Transverse colon (tissue), 4 donors: ENCODE results near the gene TRIP10. TPM values are rescaled to one million over a fixed set of nuclear protein-coding genes. Genes with fewer than 3 reads are reported as not detected.

Experiments
- DNase-seq: peaks from one replicate; pipeline ENCODE4 v3.0.0-alpha.2; 2019
- H3K27ac ChIP-seq, 4 donors: fragments of 200-600 bp; sonication (generic); 2 replicates each; pipeline ENCODE4 v1.5.1; 2016 to 2018; ENCODE audit warnings: inconsistent platforms in 4 of 4
- H3K27me3 ChIP-seq: fragments of 200-600 bp; sonication (generic); 2 replicates; pipeline ENCODE4 v1.5.1; 2017; ENCODE audit warnings: inconsistent platforms
- H3K36me3 ChIP-seq, 4 donors: fragments of 200-600 bp; sonication (generic); 2 replicates each; pipeline ENCODE4 v1.5.1; 2017 to 2019; ENCODE audit warnings: inconsistent platforms in 4 of 4
- H3K4me1 ChIP-seq, 4 donors: fragments of 200-600 bp; sonication (generic); 2 replicates each; pipeline ENCODE4 v1.5.1; 2017 to 2020; ENCODE audit warnings: inconsistent platforms in 4 of 4
- H3K4me3 ChIP-seq, 4 donors: fragments of 200-600 bp; sonication (generic); 1 replicate in 1 of 4; 2 replicates in 3 of 4; pipeline versions ENCODE4 v1.5.1 to v1.6.1; 2017 to 2019; ENCODE audit warnings: inconsistent platforms in 4 of 4
- H3K9me3 ChIP-seq, 2 donors: fragments of 200-600 bp; sonication (generic); 2 replicates each; pipeline ENCODE4 v1.5.1; 2017 to 2019; ENCODE audit warnings: inconsistent platforms in 2 of 2
- EP300 ChIP-seq: sonication (generic); formaldehyde crosslinking; IDR thresholded peaks from one replicate; pipeline ENCODE4 v1.6.1; 2017; ENCODE audit warnings: antibody characterized with exemption, low read depth
- POLR2A ChIP-seq: fragments of 450-650 bp; IDR thresholded peaks from one replicate; pipeline ENCODE4 v1.6.1; 2016; ENCODE audit warnings: antibody characterized with exemption, mild to moderate bottlenecking, moderate library complexity
- POLR2AphosphoS5 ChIP-seq, 3 donors: sonication (generic); formaldehyde crosslinking; IDR thresholded peaks; one replicate each; pipeline ENCODE4 v1.6.1; 2016; ENCODE audit warnings: antibody characterized with exemption in 3 of 3
- WGBS, 2 donors: methylation state at CpG; one replicate each; pipeline ENCODE4 v1.1.5; 2018; ENCODE audit warnings: low coverage in 1 of 2; 5-methylcytosine and 5-hydroxymethylcytosine counted together
- in situ Hi-C, 4 donors: fragments of 200-750 bp; cut with MboI; loops; one replicate each; pipeline versions ENCODE4 v1.15.0 to v1.15.1; 2017; ENCODE audit warnings: low sequenced_read_pairs in 3 of 4, low pct_ligation_motif_present in 1 of 4, low pct_unique_long_range_greater_than_20kb in 1 of 4
- intact Hi-C: fragments of 100-400 bp; cut with DNase I; formaldehyde crosslinking; loops from one replicate; pipeline ENCODE4 v1.15.1; 2023; ENCODE audit warnings: low total_unique reads
- total RNA-seq, 4 donors: library from RNA; depleted of rRNA; stranded (reverse); fragments of >200 nt; gene quantifications; one replicate each; pipeline ENCODE4 v1.1.0, GENCODE V29; 2016
- TF ChIP-seq, protein P1 (sequence below), 5 experiments: fragments of 200-600 bp in 3 of 5; fragments of 450-650 bp in 2 of 5; sonication (generic) in 3 of 5; IDR thresholded peaks; 1 replicate in 2 of 5; 2 replicates in 3 of 5; pipeline ENCODE4 v1.5.1; 2016 to 2017; ENCODE audit warnings: antibody characterized with exemption in 5 of 5, inconsistent platforms in 3 of 5, mild to moderate bottlenecking in 2 of 5, moderate library complexity in 1 of 5

The TRIP10 gene
- total RNA-seq, 4 donors from 2014 or later: 55.5 to 227 (median 78.8) TPM

- Histone ChIP-seq H3K4me1 (peaks cover 0 to 15% (median 0%) of the 10 kb centered on the region in 4 donors), H3K4me3 (no peak overlapping the region), H3K36me3 (no peaks in the 10 kb centered on the region), H3K9me3 (no peaks in the 10 kb centered on the region), H3K27me3 (no peaks in the 10 kb centered on the region), H3K27ac (peak overlapping the region; percentile 26 to 43 (median 38))
- TF ChIP-seq POLR2A (no peak), EP300 (no peak), POLR2AphosphoS5 (IDR thresholded peaks at IDR 0.05) (no peak)
- TF ChIP-seq, protein P1, sequence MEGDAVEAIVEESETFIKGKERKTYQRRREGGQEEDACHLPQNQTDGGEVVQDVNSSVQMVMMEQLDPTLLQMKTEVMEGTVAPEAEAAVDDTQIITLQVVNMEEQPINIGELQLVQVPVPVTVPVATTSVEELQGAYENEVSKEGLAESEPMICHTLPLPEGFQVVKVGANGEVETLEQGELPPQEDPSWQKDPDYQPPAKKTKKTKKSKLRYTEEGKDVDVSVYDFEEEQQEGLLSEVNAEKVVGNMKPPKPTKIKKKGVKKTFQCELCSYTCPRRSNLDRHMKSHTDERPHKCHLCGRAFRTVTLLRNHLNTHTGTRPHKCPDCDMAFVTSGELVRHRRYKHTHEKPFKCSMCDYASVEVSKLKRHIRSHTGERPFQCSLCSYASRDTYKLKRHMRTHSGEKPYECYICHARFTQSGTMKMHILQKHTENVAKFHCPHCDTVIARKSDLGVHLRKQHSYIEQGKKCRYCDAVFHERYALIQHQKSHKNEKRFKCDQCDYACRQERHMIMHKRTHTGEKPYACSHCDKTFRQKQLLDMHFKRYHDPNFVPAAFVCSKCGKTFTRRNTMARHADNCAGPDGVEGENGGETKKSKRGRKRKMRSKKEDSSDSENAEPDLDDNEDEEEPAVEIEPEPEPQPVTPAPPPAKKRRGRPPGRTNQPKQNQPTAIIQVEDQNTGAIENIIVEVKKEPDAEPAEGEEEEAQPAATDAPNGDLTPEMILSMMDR (IDR thresholded peaks at IDR 0.05): no peak
- 61 to 62% methylated on average over 3 to 5 of the region's 5 CpGs for WGBS, 2 donors
- DNase-seq: no peak
- in situ Hi-C loops: loop anchor here in 1 of 4 donors (25.0 kb wide), 1 partner anchor 139 kb away; no protein-coding TSS in a partner anchor
- intact Hi-C loops: no loop called here
Observed at GRCh38 chr19:6723738-6724137, 15.7 kb upstream of the TRIP10 start.

DNA sequence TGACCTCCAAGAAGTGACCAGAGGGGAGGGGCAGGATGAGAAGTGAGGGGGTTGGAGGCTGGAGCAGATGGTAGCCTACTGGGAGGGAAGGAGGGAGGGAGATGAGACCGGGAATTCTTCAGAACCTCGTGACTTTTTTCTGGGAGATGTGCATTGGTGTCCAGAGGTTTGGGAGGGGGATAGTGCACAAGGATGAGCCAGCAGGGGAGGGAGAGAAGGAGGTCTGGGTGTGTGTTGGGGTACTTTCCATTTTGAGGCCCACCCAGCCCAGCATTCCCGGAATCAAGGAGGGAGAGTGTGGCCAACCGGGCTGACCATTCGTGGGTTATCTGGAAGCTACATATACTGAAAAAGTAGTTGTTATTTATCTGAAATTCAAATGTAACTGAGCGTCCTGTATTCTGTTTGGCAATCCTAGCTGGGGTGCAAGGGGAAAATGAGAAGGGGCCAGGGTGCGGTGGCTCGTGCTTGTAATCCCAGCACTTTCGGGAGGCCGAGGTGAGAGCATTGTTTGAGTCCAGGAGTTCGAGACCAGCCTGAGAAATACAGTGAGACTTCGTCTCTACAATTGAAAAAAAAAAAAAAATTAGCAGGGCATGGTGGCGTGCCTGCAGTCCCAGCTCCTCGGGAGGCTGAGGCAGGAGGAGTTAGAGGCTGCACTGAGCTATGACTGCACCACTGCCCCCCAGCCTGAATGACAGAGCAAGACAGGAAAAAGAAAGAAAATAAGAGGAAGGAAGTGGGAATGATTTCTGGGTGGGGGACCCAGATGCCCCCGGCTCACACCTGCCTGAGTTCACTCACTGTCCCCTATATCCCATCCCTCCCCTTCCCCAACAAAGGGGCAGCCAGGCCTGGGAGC, 14.6 kb upstream of the TRIP10 start:
- peak overlapping the region in 1 of 4 donors; percentile 12 for H3K27ac ChIP-seq
- peaks cover 0 to 25% (median 0%) of the 10 kb centered on the region in 4 donors for H3K4me1 ChIP-seq
- intact Hi-C loops: no loop called here
- DNase-seq: no peak
- no peaks in the 10 kb centered on the region for H3K27me3 ChIP-seq
- TF ChIP-seq, protein P1 (IDR thresholded peaks at IDR 0.05): no peak
- TF ChIP-seq POLR2AphosphoS5 (IDR thresholded peaks at IDR 0.05): no peak
- H3K36me3 ChIP-seq: no peaks in the 10 kb centered on the region
- WGBS, 2 donors: 66 to 76% methylated on average over 5 to 15 of the region's 15 CpGs
- in situ Hi-C loops: loop anchor here in 3 of 4 donors (25.0 kb wide), 1 partner anchor 137 kb away; no protein-coding TSS in a partner anchor
- no peaks in the 10 kb centered on the region for H3K9me3 ChIP-seq
- H3K4me3 ChIP-seq: no peak overlapping the region

DNA sequence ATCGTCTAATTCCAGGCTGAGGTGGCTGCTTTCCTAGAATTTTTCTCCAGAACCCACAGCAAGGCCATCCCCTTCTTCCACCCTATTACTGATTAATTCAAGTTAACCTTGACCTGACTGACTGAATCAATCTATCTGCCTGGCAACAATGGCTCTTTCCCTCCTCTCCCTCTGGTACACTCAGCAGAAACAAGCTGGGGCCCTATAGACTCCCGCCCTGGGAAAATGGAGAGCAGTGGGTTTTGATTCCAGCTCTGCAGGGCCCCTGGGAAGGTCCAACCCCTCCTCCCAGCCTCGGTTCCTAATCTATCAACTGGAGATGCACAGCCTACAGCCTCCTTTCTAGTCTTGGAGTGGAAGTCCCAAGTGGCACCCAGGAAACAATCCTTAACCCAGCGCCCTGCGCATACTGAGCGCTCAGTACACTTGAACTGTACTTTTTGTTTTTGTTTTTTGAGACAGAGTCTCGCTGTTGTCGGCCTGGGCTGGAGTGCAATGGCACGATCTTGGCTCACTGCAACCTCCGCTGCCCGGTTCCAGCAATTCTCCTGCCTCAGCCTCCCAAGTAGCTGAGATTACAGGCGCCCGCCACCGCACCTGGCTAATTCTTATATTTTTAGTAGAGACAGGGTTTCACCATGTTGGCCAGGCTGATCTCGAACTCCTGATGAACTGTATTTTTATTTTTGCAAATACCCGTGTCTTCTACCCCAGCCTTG, 13.8 kb upstream of the TRIP10 start:
- no peak for TF ChIP-seq POLR2A
- TF ChIP-seq, protein P1 (IDR thresholded peaks at IDR 0.05): no peak
- no peak for TF ChIP-seq POLR2AphosphoS5 (IDR thresholded peaks at IDR 0.05)
- no peak for TF ChIP-seq EP300
- H3K27ac ChIP-seq: no peak overlapping the region
- intact Hi-C loops: no loop called here
- 89 to 94% methylated on average over 9 to 16 of the region's 16 CpGs for WGBS, 2 donors
- no peaks in the 10 kb centered on the region for H3K9me3 ChIP-seq
- H3K36me3 ChIP-seq: no peaks in the 10 kb centered on the region
- no peak overlapping the region for H3K4me3 ChIP-seq
- no peaks in the 10 kb centered on the region for H3K27me3 ChIP-seq
- peaks cover 0 to 28% (median 0%) of the 10 kb centered on the region in 4 donors for H3K4me1 ChIP-seq
- DNase-seq: no peak
- in situ Hi-C loops: loop anchor here in 2 of 4 donors (25.0 kb wide), 1 partner anchor 137 kb away; no protein-coding TSS in a partner anchor

DNA sequence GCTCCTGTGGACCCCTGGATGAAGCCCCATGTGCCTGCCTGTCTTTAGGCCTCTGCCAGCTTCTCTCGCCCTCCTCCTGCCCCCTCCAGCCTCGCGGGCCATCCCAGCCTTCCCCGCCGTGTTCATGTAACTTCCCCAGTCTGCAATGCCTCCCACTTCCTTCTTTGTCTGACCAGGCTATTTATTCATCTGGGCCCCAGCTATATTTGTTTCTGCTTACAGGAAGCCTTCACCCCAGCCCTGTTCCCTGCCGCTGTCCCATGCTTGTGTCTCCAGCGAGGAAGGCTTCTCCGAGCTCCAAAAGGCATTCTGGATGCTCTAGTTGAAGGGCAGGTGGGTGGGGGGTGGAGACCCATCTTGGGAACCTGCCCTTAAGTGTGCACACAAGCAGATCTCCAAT, 11.1 kb upstream of the TRIP10 start:
- no peaks in the 10 kb centered on the region for H3K36me3 ChIP-seq
- intact Hi-C loops: no loop called here
- peaks cover 0 to 18% (median 0%) of the 10 kb centered on the region in 4 donors for H3K4me1 ChIP-seq
- peak overlapping the region in 1 of 4 donors; percentile 21 for H3K27ac ChIP-seq
- no peaks in the 10 kb centered on the region for H3K9me3 ChIP-seq
- H3K4me3 ChIP-seq: no peak overlapping the region
- no peaks in the 10 kb centered on the region for H3K27me3 ChIP-seq
- WGBS, 2 donors: 55% methylated on average over 8 of the region's 8 CpGs; no CpG with 5 or more reads in 1 of the 2 donors
- in situ Hi-C loops: loop anchor here in 2 of 4 donors (25.0 kb wide), 1 partner anchor 134 kb away; no protein-coding TSS in a partner anchor
- no peak for DNase-seq
- TF ChIP-seq, protein P1 (IDR thresholded peaks at IDR 0.05): no peak
- TF ChIP-seq EP300 (no peak), POLR2A (no peak), POLR2AphosphoS5 (IDR thresholded peaks at IDR 0.05) (no peak)
